HL-60 (cell line): Measurements from ENCODE around the gene TMEM101.
"Not testable (repeated sequence)": the region's sequence is repeated elsewhere in the genome, so short reads cannot be mapped to it uniquely, and the experiment has no call there.

Source experiments
- DNase-seq, 2 experiments: peaks; one replicate each; pipeline ENCODE4 v3.0.0-alpha.2; 2010 to 2020; ENCODE audit warnings: low read depth in 1 of 2, low spot score in 1 of 2
- H3K27ac ChIP-seq: fragments of 250-450 bp; sonication (Bioruptor Pico); replicated peaks from 2 replicates; pipeline ENCODE4 v1.5.1; 2020; ENCODE audit warnings: mild to moderate bottlenecking, moderate library complexity
- H3K27me3 ChIP-seq: fragments of 250-450 bp; sonication (Bioruptor Pico); 2 replicates; pipeline ENCODE4 v1.5.1; 2021; ENCODE audit warnings: mild to moderate bottlenecking, moderate library complexity; ENCODE audit not compliant: insufficient read depth, poor library complexity, severe bottlenecking
- H3K4me3 ChIP-seq: replicated peaks from 2 replicates; pipeline ENCODE4 v1.5.1; 2011; ENCODE audit warnings: mild to moderate bottlenecking, control low read depth, low read length; ENCODE audit not compliant: insufficient read depth
- GABPA ChIP-seq: IDR thresholded peaks from 2 replicates; pipeline ENCODE4 v1.6.1; 2012; ENCODE audit warnings: low read depth
- POLR2AphosphoS5 ChIP-seq: IDR thresholded peaks from 2 replicates; pipeline ENCODE4 v1.6.1; 2012; ENCODE audit warnings: low read depth
- SPI1 ChIP-seq: IDR thresholded peaks from 2 replicates; pipeline ENCODE4 v1.6.1; 2012; ENCODE audit warnings: low read depth, mild to moderate bottlenecking, borderline replicate concordance
- TF ChIP-seq, protein P1 (sequence below): IDR thresholded peaks from 2 replicates; pipeline ENCODE4 v1.6.1; 2012; ENCODE audit warnings: low read depth; ENCODE audit not compliant: insufficient replicate concordance
- TF ChIP-seq, protein P2 (sequence below): IDR thresholded peaks from one replicate; pipeline ENCODE4 v1.5.1; 2011; ENCODE audit warnings: low read length, control low read depth, inconsistent platforms; ENCODE audit not compliant: insufficient read depth

Gene TMEM101

DNA sequence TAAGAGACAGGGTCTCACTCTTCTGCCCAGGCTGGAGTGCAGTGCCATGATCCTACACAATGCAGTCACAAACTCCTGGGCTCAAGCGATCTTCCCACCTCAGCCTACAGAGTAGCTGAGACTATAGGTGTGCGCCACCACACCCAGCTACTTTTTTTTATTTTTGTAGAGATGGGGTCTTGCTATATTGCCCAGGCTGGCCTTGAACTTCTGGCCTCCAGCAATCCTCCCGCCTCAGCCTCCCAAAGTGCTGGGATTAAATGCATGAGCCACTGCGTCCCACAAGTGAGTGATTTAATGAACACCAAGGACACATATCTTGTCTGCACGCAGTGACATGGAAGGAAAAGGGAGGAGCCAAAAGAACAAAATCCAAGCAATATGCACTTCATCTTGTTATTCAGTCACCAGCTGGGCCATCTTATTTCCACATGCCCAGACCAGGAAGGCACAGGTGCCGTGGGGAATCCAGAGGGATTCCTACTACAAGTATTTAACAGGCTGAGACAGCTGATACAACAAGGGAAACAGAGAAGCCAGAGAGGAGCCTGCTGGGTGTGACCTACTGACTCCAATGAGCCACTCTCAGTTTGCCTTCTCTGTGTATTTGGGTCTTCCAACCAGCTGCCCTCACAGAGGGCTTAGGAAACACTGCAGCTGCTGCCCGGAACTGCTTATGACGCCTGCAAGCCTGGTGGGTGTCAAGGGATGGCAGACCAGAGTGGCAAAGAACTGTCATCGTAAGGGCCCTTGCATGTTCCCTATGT, 34.7 kb upstream of the TMEM101 start:
- Histone ChIP-seq H3K27ac (no peak overlapping the region), H3K4me3 (no peak overlapping the region), H3K27me3 (no peaks in the 10 kb centered on the region)
- TF ChIP-seq, protein P1, sequence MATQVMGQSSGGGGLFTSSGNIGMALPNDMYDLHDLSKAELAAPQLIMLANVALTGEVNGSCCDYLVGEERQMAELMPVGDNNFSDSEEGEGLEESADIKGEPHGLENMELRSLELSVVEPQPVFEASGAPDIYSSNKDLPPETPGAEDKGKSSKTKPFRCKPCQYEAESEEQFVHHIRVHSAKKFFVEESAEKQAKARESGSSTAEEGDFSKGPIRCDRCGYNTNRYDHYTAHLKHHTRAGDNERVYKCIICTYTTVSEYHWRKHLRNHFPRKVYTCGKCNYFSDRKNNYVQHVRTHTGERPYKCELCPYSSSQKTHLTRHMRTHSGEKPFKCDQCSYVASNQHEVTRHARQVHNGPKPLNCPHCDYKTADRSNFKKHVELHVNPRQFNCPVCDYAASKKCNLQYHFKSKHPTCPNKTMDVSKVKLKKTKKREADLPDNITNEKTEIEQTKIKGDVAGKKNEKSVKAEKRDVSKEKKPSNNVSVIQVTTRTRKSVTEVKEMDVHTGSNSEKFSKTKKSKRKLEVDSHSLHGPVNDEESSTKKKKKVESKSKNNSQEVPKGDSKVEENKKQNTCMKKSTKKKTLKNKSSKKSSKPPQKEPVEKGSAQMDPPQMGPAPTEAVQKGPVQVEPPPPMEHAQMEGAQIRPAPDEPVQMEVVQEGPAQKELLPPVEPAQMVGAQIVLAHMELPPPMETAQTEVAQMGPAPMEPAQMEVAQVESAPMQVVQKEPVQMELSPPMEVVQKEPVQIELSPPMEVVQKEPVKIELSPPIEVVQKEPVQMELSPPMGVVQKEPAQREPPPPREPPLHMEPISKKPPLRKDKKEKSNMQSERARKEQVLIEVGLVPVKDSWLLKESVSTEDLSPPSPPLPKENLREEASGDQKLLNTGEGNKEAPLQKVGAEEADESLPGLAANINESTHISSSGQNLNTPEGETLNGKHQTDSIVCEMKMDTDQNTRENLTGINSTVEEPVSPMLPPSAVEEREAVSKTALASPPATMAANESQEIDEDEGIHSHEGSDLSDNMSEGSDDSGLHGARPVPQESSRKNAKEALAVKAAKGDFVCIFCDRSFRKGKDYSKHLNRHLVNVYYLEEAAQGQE: no peak
- TF ChIP-seq POLR2AphosphoS5 (no peak), GABPA (no peak), SPI1 (no peak)
- TF ChIP-seq, protein P2, sequence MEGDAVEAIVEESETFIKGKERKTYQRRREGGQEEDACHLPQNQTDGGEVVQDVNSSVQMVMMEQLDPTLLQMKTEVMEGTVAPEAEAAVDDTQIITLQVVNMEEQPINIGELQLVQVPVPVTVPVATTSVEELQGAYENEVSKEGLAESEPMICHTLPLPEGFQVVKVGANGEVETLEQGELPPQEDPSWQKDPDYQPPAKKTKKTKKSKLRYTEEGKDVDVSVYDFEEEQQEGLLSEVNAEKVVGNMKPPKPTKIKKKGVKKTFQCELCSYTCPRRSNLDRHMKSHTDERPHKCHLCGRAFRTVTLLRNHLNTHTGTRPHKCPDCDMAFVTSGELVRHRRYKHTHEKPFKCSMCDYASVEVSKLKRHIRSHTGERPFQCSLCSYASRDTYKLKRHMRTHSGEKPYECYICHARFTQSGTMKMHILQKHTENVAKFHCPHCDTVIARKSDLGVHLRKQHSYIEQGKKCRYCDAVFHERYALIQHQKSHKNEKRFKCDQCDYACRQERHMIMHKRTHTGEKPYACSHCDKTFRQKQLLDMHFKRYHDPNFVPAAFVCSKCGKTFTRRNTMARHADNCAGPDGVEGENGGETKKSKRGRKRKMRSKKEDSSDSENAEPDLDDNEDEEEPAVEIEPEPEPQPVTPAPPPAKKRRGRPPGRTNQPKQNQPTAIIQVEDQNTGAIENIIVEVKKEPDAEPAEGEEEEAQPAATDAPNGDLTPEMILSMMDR: no peak
- no peak for DNase-seq

DNA sequence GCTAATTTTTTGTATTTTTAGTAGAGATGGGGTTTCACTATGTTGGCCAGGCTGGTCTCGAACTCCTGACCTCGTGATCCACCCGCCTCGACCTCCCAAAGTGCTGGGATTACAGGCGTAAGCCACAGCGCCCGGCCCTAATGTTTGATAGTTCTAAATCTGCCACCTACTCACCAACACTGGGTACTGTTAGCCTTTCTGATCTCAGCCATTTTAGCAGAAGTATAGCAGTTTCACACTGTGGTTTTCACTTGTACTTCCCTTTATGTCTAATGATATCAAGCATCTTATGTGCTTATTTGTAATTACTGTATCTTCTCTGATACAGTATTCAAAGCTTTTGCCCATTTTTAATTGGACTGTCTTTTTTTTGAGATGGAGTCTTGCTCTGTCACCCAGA, 32.1 kb upstream of the TMEM101 start:
- H3K27ac ChIP-seq, H3K27me3 ChIP-seq, H3K4me3 ChIP-seq, DNase-seq: not testable (repeated sequence)

DNA sequence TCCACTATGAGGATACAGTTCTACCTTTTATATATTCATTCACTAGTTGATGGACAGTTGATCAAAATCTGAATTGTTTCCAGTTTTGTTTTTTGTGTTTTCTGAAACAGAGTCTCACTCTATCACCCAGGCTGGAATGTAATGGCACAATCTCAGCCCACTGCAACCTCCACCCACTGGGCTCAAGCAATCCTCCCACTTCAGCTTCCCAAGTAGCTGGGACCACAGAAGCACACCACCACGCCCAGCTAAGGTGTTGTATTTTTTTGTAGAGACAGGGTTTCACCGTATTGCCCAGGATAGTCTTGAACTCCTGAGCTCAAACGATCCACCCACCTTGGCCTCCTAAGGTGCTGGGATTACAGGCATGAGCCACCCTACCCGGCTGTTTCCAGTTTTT, 30.7 kb upstream of the TMEM101 start:
- Histone ChIP-seq H3K27ac (no peak overlapping the region), H3K4me3 (no peak overlapping the region), H3K27me3 (no peaks in the 10 kb centered on the region)
- TF ChIP-seq, protein P2: no peak
- TF ChIP-seq, protein P1: no peak
- no peak for TF ChIP-seq SPI1
- no peak for TF ChIP-seq POLR2AphosphoS5
- TF ChIP-seq GABPA: no peak
- DNase-seq: no peak

DNA sequence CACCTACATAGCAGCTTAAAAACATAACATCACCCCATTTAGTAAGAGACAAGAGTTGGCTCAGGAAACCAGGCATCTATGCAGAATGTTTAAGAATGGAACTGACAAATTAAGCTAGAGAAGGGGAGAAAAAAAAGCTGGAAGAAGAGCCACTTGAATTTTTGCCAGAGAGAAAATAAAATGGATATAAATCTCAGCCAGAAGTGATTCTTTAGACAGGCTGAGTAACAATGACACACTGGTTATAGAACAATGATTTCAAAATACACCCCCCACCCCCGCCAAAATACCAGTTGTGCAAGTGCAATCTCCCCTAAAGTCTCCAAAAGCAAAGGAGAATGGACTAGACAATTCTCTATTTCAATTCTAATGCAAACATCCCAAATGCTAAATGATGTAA, 29.3 kb upstream of the TMEM101 start:
- TF ChIP-seq POLR2AphosphoS5: no peak
- TF ChIP-seq SPI1: no peak
- TF ChIP-seq, protein P1: no peak
- TF ChIP-seq, protein P2: no peak
- no peak for TF ChIP-seq GABPA
- no peak for DNase-seq
- H3K27ac ChIP-seq: no peak overlapping the region

More for the DNA sequence above, 29.3 kb upstream of the TMEM101 start:
- Histone ChIP-seq H3K27me3 (no peaks in the 10 kb centered on the region), H3K4me3 (no peak overlapping the region)
